SK-N-MC (cell line): ENCODE results near the gene CYP20A1.

ENCODE experiments used
- EZH2 ChIP-seq: fragments of 200-600 bp; sonication (generic); IDR thresholded peaks from one replicate; pipeline ENCODE4 v1.6.1; 2017; ENCODE audit warnings: antibody characterized with exemption
- FOXP2 ChIP-seq: optimal IDR thresholded peaks from 2 replicates; pipeline ENCODE3; 2011; ENCODE audit warnings: mild to moderate bottlenecking, moderate library complexity; ENCODE audit not compliant: insufficient read depth; ENCODE audit errors: extremely low read length, control extremely low read depth
- POLR2AphosphoS5 ChIP-seq: IDR thresholded peaks from 2 replicates; pipeline ENCODE4 v1.6.1; 2012; ENCODE audit warnings: mild to moderate bottlenecking, low read depth, low read length, borderline replicate concordance

DNA sequence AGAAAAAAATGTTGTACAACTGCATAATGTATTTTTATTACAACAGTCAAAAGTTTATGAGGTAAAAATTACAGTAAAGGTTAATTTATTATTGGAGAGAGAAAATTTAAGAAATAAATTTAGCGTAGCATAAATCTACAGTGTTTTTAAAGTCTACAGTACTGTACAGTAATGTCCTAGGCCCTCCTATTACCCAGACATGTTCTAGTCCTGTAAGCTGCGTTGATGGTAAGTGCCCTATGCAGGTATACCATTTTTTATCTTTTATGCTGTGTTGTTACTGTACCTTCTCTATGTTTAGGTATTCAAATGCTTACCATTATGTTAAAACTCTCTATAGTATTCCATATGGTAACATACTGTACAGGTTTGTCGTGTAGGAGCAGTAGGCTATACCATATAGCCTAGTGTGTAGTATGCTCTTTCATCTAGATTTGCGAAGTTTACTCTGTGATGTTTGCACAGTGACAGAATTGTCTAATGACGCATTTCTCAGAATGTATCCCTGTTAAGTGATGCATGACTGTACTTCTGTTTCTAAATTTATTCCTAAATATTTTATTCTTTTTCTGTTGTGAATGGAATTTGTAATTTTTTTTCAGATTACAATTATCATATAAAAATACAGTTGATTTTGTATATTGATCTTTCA, 113.9 kb downstream of the CYP20A1 start:
- TF ChIP-seq POLR2AphosphoS5 (no peak), EZH2 (no peak), FOXP2 (no peak)
